ENCODE data around the gene YWHAQ. TPM values are rescaled to one million over a fixed set of nuclear protein-coding genes. Genes with fewer than 3 reads are reported as not detected.

The YWHAQ gene
- total RNA-seq, 1 donor from 2014 or later, result 408 TPM

DNA sequence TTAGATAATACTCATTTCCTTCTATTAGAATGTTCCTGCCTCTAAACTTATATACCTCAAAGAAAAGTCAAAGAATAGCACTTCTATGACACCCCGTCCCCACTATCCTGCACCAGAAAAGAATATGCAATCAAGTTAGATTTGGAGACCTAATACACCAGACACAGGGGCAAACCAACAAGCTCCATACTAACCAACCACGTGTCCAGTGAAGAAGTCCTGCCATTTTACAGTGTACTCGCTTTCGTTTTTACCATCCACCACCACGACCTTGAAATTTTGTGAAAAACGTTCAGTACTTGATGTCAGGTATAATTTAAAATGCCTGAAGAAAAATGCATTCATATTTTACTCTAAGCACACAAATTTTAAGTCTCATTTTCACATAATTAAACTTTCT is 94.3 kb downstream of the YWHAQ start:
- H3K4me1 Mint-ChIP-seq (ENCODE audit: low read depth, unreplicated experiment), result peaks cover 6% of the 10 kb centered on the region
- no peak for FAIRE-seq

GRCh38 chr2:9535177-9535576 is 95.6 kb downstream of the YWHAQ start:
- no peak overlapping the region for H2AFZ ChIP-seq (ENCODE audit: low read depth, low read length)
- H3K4me3 ChIP-seq (ENCODE audit: insufficient read depth, low read depth, low read length), result no peak overlapping the region
- Mint-ChIP-seq H3K9me3 (ENCODE audit: unreplicated experiment) (no peaks in the 10 kb centered on the region), H3K36me3 (ENCODE audit: low read depth, unreplicated experiment) (peaks cover 7% of the 10 kb centered on the region), H3K27me3 (ENCODE audit: low read depth, unreplicated experiment) (no peaks in the 10 kb centered on the region), H3K4me1 (ENCODE audit: low read depth, unreplicated experiment) (peaks cover 6% of the 10 kb centered on the region), H3K27ac (ENCODE audit: unreplicated experiment) (no peak overlapping the region), H3K4me3 (ENCODE audit: unreplicated experiment) (no peak overlapping the region)
- no peaks in the 10 kb centered on the region for H3K9me3 ChIP-seq (ENCODE audit: insufficient read depth, low read depth, low read length)
- no peaks in the 10 kb centered on the region for H3K4me1 ChIP-seq (ENCODE audit: insufficient read depth, low read length)
- H3K27ac ChIP-seq (ENCODE audit: low read depth, low read length), result no peak overlapping the region
- DNase-seq (ENCODE audit: low read depth), result no peak
- FAIRE-seq, result no peak
- H3K9ac ChIP-seq (ENCODE audit: low read length), result no peak overlapping the region
- peaks cover 6% of the 10 kb centered on the region for H3K36me3 ChIP-seq (ENCODE audit: insufficient read depth, low read length)
- H3K4me2 ChIP-seq (ENCODE audit: low read length), result no peak overlapping the region
- peaks cover 9% of the 10 kb centered on the region for H4K20me1 ChIP-seq (ENCODE audit: insufficient read depth, low read length)
- peaks cover 37% of the 10 kb centered on the region for H3K79me2 ChIP-seq (ENCODE audit: insufficient read depth, low read length)
- TF ChIP-seq EZH2 (IDR thresholded peaks at IDR 0.05; ENCODE audit: insufficient read depth, low read length), result no peak
- TF ChIP-seq, protein P1, sequence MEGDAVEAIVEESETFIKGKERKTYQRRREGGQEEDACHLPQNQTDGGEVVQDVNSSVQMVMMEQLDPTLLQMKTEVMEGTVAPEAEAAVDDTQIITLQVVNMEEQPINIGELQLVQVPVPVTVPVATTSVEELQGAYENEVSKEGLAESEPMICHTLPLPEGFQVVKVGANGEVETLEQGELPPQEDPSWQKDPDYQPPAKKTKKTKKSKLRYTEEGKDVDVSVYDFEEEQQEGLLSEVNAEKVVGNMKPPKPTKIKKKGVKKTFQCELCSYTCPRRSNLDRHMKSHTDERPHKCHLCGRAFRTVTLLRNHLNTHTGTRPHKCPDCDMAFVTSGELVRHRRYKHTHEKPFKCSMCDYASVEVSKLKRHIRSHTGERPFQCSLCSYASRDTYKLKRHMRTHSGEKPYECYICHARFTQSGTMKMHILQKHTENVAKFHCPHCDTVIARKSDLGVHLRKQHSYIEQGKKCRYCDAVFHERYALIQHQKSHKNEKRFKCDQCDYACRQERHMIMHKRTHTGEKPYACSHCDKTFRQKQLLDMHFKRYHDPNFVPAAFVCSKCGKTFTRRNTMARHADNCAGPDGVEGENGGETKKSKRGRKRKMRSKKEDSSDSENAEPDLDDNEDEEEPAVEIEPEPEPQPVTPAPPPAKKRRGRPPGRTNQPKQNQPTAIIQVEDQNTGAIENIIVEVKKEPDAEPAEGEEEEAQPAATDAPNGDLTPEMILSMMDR (IDR thresholded peaks at IDR 0.05; ENCODE audit: insufficient read depth, low read depth, low read length), result no peak
- H3K27me3 ChIP-seq (ENCODE audit: insufficient read depth, low read length), result no peaks in the 10 kb centered on the region

More for the DNA sequence above, 94.3 kb downstream of the YWHAQ start:
- no peak overlapping the region for H3K4me3 ChIP-seq (ENCODE audit: insufficient read depth, low read depth, low read length)
- DNase-seq (ENCODE audit: low read depth), result no peak
- no peaks in the 10 kb centered on the region for H3K9me3 Mint-ChIP-seq (ENCODE audit: unreplicated experiment)
- H3K27ac ChIP-seq (ENCODE audit: low read depth, low read length), result no peak overlapping the region
- no peaks in the 10 kb centered on the region for H3K9me3 ChIP-seq (ENCODE audit: insufficient read depth, low read depth, low read length)
- H3K27ac Mint-ChIP-seq (ENCODE audit: unreplicated experiment), result no peak overlapping the region
- H2AFZ ChIP-seq (ENCODE audit: low read depth, low read length), result no peak overlapping the region
- no peaks in the 10 kb centered on the region for H3K27me3 Mint-ChIP-seq (ENCODE audit: low read depth, unreplicated experiment)
- H3K4me3 Mint-ChIP-seq (ENCODE audit: unreplicated experiment), result no peak overlapping the region
- H3K9ac ChIP-seq (ENCODE audit: low read length), result no peak overlapping the region
- H3K4me2 ChIP-seq (ENCODE audit: low read length), result no peak overlapping the region
- H3K36me3 ChIP-seq (ENCODE audit: insufficient read depth, low read length), result peaks cover 6% of the 10 kb centered on the region
- H4K20me1 ChIP-seq (ENCODE audit: insufficient read depth, low read length), result peaks cover 20% of the 10 kb centered on the region
- H3K36me3 Mint-ChIP-seq (ENCODE audit: low read depth, unreplicated experiment), result peaks cover 4% of the 10 kb centered on the region
- H3K4me1 ChIP-seq (ENCODE audit: insufficient read depth, low read length), result no peaks in the 10 kb centered on the region
- H3K79me2 ChIP-seq (ENCODE audit: insufficient read depth, low read length), result peaks cover 41% of the 10 kb centered on the region
- no peaks in the 10 kb centered on the region for H3K27me3 ChIP-seq (ENCODE audit: insufficient read depth, low read length)
- TF ChIP-seq, protein P1 (IDR thresholded peaks at IDR 0.05; ENCODE audit: insufficient read depth, low read depth, low read length), result no peak
- TF ChIP-seq EZH2 (IDR thresholded peaks at IDR 0.05; ENCODE audit: insufficient read depth, low read length), result no peak

Other genes starting within 250 kb of the YWHAQ start
- gene ITGB1BP1, start 207.5 kb downstream of the YWHAQ start, total RNA-seq, result 121 and 126 TPM in 2 replicates
- 36.2 and 40.3 TPM in 2 replicates for gene CPSF3, start 207.3 kb downstream of the YWHAQ start, total RNA-seq
- gene IAH1, start 156.4 kb downstream of the YWHAQ start, total RNA-seq, result 31.1 and 31.4 TPM in 2 replicates
- 44.9 and 48.4 TPM in 2 replicates for gene ADAM17, start 75.2 kb downstream of the YWHAQ start, total RNA-seq
- 14.5 and 15.7 TPM in 2 replicates for gene TAF1B, start 212.5 kb upstream of the YWHAQ start, total RNA-seq

Measured in astrocyte (in vitro differentiated cells and primary cell).